K562 (cell line): ENCODE measurements around the gene RUNDC1. TPM values are rescaled to one million over a fixed set of nuclear protein-coding genes. Genes with fewer than 3 reads are reported as not detected.
A peak's percentile ranks its signal among the peaks of the same experiment; 100 is the strongest.

Experiments used
- CGGBP1 ChIP-seq: fragments of 250-450 bp; sonication (Bioruptor Pico); IDR thresholded peaks from 2 replicates; pipeline ENCODE4 v1.9.0; 2021; ENCODE audit warnings: mild to moderate bottlenecking
- MGA ChIP-seq: fragments of 450-650 bp; IDR thresholded peaks from 2 replicates; pipeline ENCODE4 v1.6.1; 2016; ENCODE audit warnings: mild to moderate bottlenecking, moderate library complexity
- MYBL2 ChIP-seq, 2 experiments: fragments of 450-650 bp in 1 of 2; sonication (generic) in 1 of 2; formaldehyde crosslinking in 1 of 2; IDR thresholded peaks; 2 replicates each; pipeline versions ENCODE4 v1.6.1 to v1.8.1; 2017 to 2022; ENCODE audit warnings: borderline replicate concordance in 1 of 2, inconsistent platforms in 1 of 2, low read depth in 1 of 2, mild to moderate bottlenecking in 1 of 2, missing genetic modification reagents in 1 of 2, moderate library complexity in 1 of 2
- SIN3A ChIP-seq, 2 experiments: fragments of 150-350 bp in 1 of 2; IDR thresholded peaks; 2 replicates each; pipeline ENCODE4 v1.6.1; 2011 to 2016; ENCODE audit warnings: borderline replicate concordance in 2 of 2, low read depth in 2 of 2, low read length in 2 of 2, mild to moderate bottlenecking in 2 of 2, moderate library complexity in 2 of 2; ENCODE audit not compliant: control insufficient read depth in 1 of 2
- SIN3B ChIP-seq: fragments of 450-650 bp; IDR thresholded peaks from 2 replicates; pipeline ENCODE4 v1.6.1; 2017; ENCODE audit warnings: low read depth, mild to moderate bottlenecking, moderate library complexity
- polyA plus RNA-seq, 8 experiments: library from polyadenylated mRNA; depleted of rRNA in 4 of 8; stranded (reverse) in 5 of 8; unstranded in 3 of 8; fragments of >200 nt; fragmentation: Nextera tagmentation in 2 of 8; fragmentation: Illumina TruSeq in 1 of 8; extraction: Ambion mirVana in 2 of 8; extraction: Trizol in 1 of 8; gene quantifications; 2 replicates each; pipeline versions ENCODE4 v1.2.1 to v1.2.3, GENCODE V29; 2011 to 2014; ENCODE audit warnings: inconsistent platforms in 1 of 8, missing spikeins in 1 of 8
- total RNA-seq, 7 experiments: library from RNA; depleted of rRNA in 6 of 7; stranded (reverse); fragments of >200 nt in 6 of 7; fragmentation: Illumina TruSeq in 2 of 7; extraction: Trizol in 2 of 7; gene quantifications; 2 replicates each; pipeline versions ENCODE4 v1.2.1 to v1.2.3, GENCODE V29; 2011 to 2021; ENCODE audit warnings: low replicate concordance in 1 of 7

Gene RUNDC1
- total and polyA plus RNA-seq, 9 of the 15 experiments (the other 6 are each of a cell fraction or from before 2014, with no cell fraction given) = 3.4 to 12.6 (median 9.4) TPM

GRCh38 chr17:43020789-43021740 lies 40.7 kb downstream of the RUNDC1 start (continued):
- TF ChIP-seq MGA (peak; percentile 83), MYBL2 (IDR thresholded peaks at IDR 0.05; ENCODE audit: low read depth) (no peak), MYBL2 (CRISPR knock-in tag; IDR thresholded peaks at IDR 0.05; ENCODE audit: borderline replicate concordance) (no peak), SIN3B (no peak), SIN3A (IDR thresholded peaks at IDR 0.05; ENCODE audit: borderline replicate concordance in 2 of 2, control insufficient read depth in 1 of 2, low read depth in 2 of 2, low read length in 2 of 2) (peak; percentile 43 to 66; a peak in 1 of 4 replicates), CGGBP1 (CRISPR knock-in tag) (no peak)
